Type B pancreatic cell (in vitro differentiated cells): ENCODE results near the gene KRTAP1-5. TPM values are rescaled to one million over a fixed set of nuclear protein-coding genes. Genes with fewer than 3 reads are reported as not detected.

Experiments used
- DNase-seq: peaks from one replicate; pipeline ENCODE4 v3.0.0; 2021; ENCODE audit warnings: mixed read lengths; ENCODE audit not compliant: unreplicated experiment; ENCODE audit errors: extremely low spot score
- H3K27ac Mint-ChIP-seq: 2 replicates; pipeline ENCODE4 v1.8.0; 2021; ENCODE audit warnings: mild to moderate bottlenecking, mixed read lengths
- H3K27me3 Mint-ChIP-seq: 2 replicates; pipeline ENCODE4 v1.8.0; 2021; ENCODE audit warnings: mixed read lengths
- H3K36me3 Mint-ChIP-seq: 2 replicates; pipeline ENCODE4 v1.8.0; 2021; ENCODE audit warnings: mixed read lengths
- H3K4me1 Mint-ChIP-seq: one replicate; pipeline ENCODE4 v1.8.0; 2021; ENCODE audit warnings: mixed read lengths; ENCODE audit not compliant: unreplicated experiment
- H3K4me3 Mint-ChIP-seq: 2 replicates; pipeline ENCODE4 v1.8.0; 2021; ENCODE audit warnings: mild to moderate bottlenecking, mixed read lengths
- H3K9me3 Mint-ChIP-seq: 2 replicates; pipeline ENCODE4 v1.8.0; 2021; ENCODE audit warnings: mixed read lengths
- CTCF ChIP-seq: fragments of 200-600 bp; sonication (generic); conservative IDR thresholded peaks from 2 replicates; pipeline ENCODE4 v1.5.0; 2021; ENCODE audit warnings: antibody characterized with exemption, mild to moderate bottlenecking
- total RNA-seq: library from RNA; stranded (reverse); gene quantifications from 2 replicates; pipeline ENCODE4 v1.2.1, GENCODE V29; 2021; ENCODE audit warnings: low replicate concordance

The KRTAP1-5 gene
- total RNA-seq, 1 donor from 2014 or later: not detected

GRCh38 chr17:41012326-41013120, 14.5 kb downstream of the KRTAP1-5 start:
- TF ChIP-seq CTCF: no peak
- no peak overlapping the region for H3K27ac Mint-ChIP-seq
- H3K36me3 Mint-ChIP-seq: no peaks in the 10 kb centered on the region
- H3K4me3 Mint-ChIP-seq: no peak overlapping the region
- no peak for DNase-seq
- H3K9me3 Mint-ChIP-seq: no peaks in the 10 kb centered on the region
- H3K4me1 Mint-ChIP-seq: peaks cover 18% of the 10 kb centered on the region
- H3K27me3 Mint-ChIP-seq: no peaks in the 10 kb centered on the region

GRCh38 chr17:41010441-41010840, 16.6 kb downstream of the KRTAP1-5 start:
- Mint-ChIP-seq H3K27me3 (no peaks in the 10 kb centered on the region), H3K9me3 (no peaks in the 10 kb centered on the region), H3K4me1 (peaks cover 21% of the 10 kb centered on the region), H3K36me3 (no peaks in the 10 kb centered on the region), H3K27ac (no peak overlapping the region), H3K4me3 (no peak overlapping the region)
- DNase-seq: no peak
- TF ChIP-seq CTCF: no peak

- no peak overlapping the region for H3K4me3 Mint-ChIP-seq
- no peaks in the 10 kb centered on the region for H3K36me3 Mint-ChIP-seq
- H3K4me1 Mint-ChIP-seq: peaks cover 21% of the 10 kb centered on the region
- no peak for DNase-seq
- no peaks in the 10 kb centered on the region for H3K27me3 Mint-ChIP-seq
- H3K27ac Mint-ChIP-seq: no peak overlapping the region
- no peak for TF ChIP-seq CTCF
- no peaks in the 10 kb centered on the region for H3K9me3 Mint-ChIP-seq
Observed at GRCh38 chr17:41009936-41010335, 17.1 kb downstream of the KRTAP1-5 start.

GRCh38 chr17:41009301-41009760, 17.7 kb downstream of the KRTAP1-5 start:
- Mint-ChIP-seq H3K4me3 (no peak overlapping the region), H3K4me1 (peaks cover 21% of the 10 kb centered on the region), H3K27me3 (no peaks in the 10 kb centered on the region), H3K27ac (peak overlapping the region; percentile 38), H3K9me3 (no peaks in the 10 kb centered on the region), H3K36me3 (no peaks in the 10 kb centered on the region)
- TF ChIP-seq CTCF: no peak
- DNase-seq: no peak

GRCh38 chr17:41008811-41009210, 18.2 kb downstream of the KRTAP1-5 start, which contains the start of gene KRTAP3-1:
Gene KRTAP3-1, minus strand, starts transcription at chr17:41009128. Its CDS starts 54 bp downstream, at chr17:41009074.
- Mint-ChIP-seq H3K27me3 (no peaks in the 10 kb centered on the region), H3K4me1 (peaks cover 21% of the 10 kb centered on the region), H3K36me3 (no peaks in the 10 kb centered on the region), H3K4me3 (no peak within 1 kb of the TSS), H3K9me3 (no peaks in the 10 kb centered on the region), H3K27ac (peak within 1 kb of the TSS; percentile 38)
- no peak for TF ChIP-seq CTCF
- DNase-seq: no peak
